Measurements from ENCODE around the gene WDR31.
"Not testable (repeated sequence)": the region's sequence is repeated elsewhere in the genome, so short reads cannot be mapped to it uniquely, and the experiment has no call there.

Gene WDR31

GRCh38 chr9:113298311-113298710 is 41.8 kb downstream of the WDR31 start:
- Histone ChIP-seq H3K4me1 (ENCODE audit: insufficient read depth, poor library complexity, severe bottlenecking) (no peaks in the 10 kb centered on the region), H3K4me3 (ENCODE audit: severe bottlenecking) (no peak overlapping the region), H3K9me3 (ENCODE audit: severe bottlenecking) (no peaks in the 10 kb centered on the region), H3K27ac (ENCODE audit: poor library complexity, severe bottlenecking) (no peak overlapping the region), H3K27me3 (ENCODE audit: insufficient read depth, poor library complexity, severe bottlenecking) (no peaks in the 10 kb centered on the region), H3K36me3 (ENCODE audit: low read depth) (peaks cover 4% of the 10 kb centered on the region)
- no peak for ATAC-seq (ENCODE audit: low read depth)
- no peak for TF ChIP-seq CTCF (IDR thresholded peaks at IDR 0.05; ENCODE audit: poor library complexity, severe bottlenecking)
- DNase-seq (ENCODE audit: low spot score): no peak

- H3K4me3 ChIP-seq (ENCODE audit: severe bottlenecking): no peak overlapping the region
- no peak for TF ChIP-seq CTCF (IDR thresholded peaks at IDR 0.05; ENCODE audit: poor library complexity, severe bottlenecking)
- DNase-seq (ENCODE audit: low spot score): no peak
Observed at GRCh38 chr9:113296796-113297558, 43.1 kb downstream of the WDR31 start.

GRCh38 chr9:113296247-113296646 is 43.8 kb downstream of the WDR31 start:
- peaks cover 25% of the 10 kb centered on the region for H3K36me3 ChIP-seq (ENCODE audit: low read depth)
- H3K9me3 ChIP-seq (ENCODE audit: severe bottlenecking); ATAC-seq (ENCODE audit: low read depth); H3K27me3 ChIP-seq (ENCODE audit: insufficient read depth, poor library complexity, severe bottlenecking); H3K27ac ChIP-seq (ENCODE audit: poor library complexity, severe bottlenecking); H3K4me3 ChIP-seq (ENCODE audit: severe bottlenecking); DNase-seq (ENCODE audit: low spot score); H3K4me1 ChIP-seq (ENCODE audit: insufficient read depth, poor library complexity, severe bottlenecking): not testable (repeated sequence)

More at GRCh38 chr9:113296796-113297558, 43.1 kb downstream of the WDR31 start:
- no peaks in the 10 kb centered on the region for H3K9me3 ChIP-seq (ENCODE audit: severe bottlenecking)
- no peak for ATAC-seq (ENCODE audit: low read depth)
- H3K4me1 ChIP-seq (ENCODE audit: insufficient read depth, poor library complexity, severe bottlenecking): no peaks in the 10 kb centered on the region
- H3K27me3 ChIP-seq (ENCODE audit: insufficient read depth, poor library complexity, severe bottlenecking): no peaks in the 10 kb centered on the region
- peaks cover 17% of the 10 kb centered on the region for H3K36me3 ChIP-seq (ENCODE audit: low read depth)
- H3K27ac ChIP-seq (ENCODE audit: poor library complexity, severe bottlenecking): no peak overlapping the region

DNA sequence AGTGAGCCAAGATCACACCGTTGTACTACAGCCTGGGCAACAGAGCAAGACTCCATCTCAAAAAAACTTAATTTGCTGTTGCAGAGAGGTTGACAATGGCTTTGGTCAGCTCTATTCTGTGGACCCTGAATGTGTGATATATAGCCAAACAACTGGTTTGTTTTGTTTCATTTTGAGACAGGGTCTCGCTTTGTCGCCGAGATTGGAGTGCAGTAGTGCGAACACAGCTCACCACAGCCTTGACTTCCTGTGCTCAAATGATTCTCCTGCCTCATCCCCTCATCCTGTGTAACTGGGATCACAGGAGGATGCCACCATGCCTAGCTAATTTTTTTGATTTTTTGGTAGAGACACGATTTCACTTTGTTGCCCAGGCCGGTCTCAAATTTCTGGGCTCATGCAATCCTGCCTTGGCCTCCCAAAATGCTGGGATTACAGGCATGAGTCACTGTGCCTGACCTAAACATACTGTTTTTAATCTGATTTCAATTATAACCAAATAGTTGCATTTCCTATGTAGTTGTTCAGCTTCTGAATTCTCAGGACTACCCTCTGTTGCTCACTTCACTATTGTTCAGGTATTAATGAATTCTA is 46.7 kb downstream of the WDR31 start:
- ATAC-seq (ENCODE audit: low read depth) (no peak), DNase-seq (ENCODE audit: low spot score) (no peak)
- Histone ChIP-seq H3K36me3 (ENCODE audit: low read depth) (peaks cover 53% of the 10 kb centered on the region), H3K27me3 (ENCODE audit: insufficient read depth, poor library complexity, severe bottlenecking) (no peaks in the 10 kb centered on the region), H3K27ac (ENCODE audit: poor library complexity, severe bottlenecking) (no peak overlapping the region), H3K4me1 (ENCODE audit: insufficient read depth, poor library complexity, severe bottlenecking) (no peaks in the 10 kb centered on the region), H3K4me3 (ENCODE audit: severe bottlenecking) (no peak overlapping the region), H3K9me3 (ENCODE audit: severe bottlenecking) (no peaks in the 10 kb centered on the region)
- TF ChIP-seq CTCF (IDR thresholded peaks at IDR 0.05; ENCODE audit: poor library complexity, severe bottlenecking): no peak

- Histone ChIP-seq H3K27ac (ENCODE audit: poor library complexity, severe bottlenecking) (no peak overlapping the region), H3K27me3 (ENCODE audit: insufficient read depth, poor library complexity, severe bottlenecking) (no peaks in the 10 kb centered on the region), H3K36me3 (ENCODE audit: low read depth) (peaks cover 84% of the 10 kb centered on the region), H3K4me3 (ENCODE audit: severe bottlenecking) (no peak overlapping the region), H3K4me1 (ENCODE audit: insufficient read depth, poor library complexity, severe bottlenecking) (no peaks in the 10 kb centered on the region), H3K9me3 (ENCODE audit: severe bottlenecking) (no peaks in the 10 kb centered on the region)
- ATAC-seq (ENCODE audit: low read depth) (no peak), DNase-seq (ENCODE audit: low spot score) (no peak)
- no peak for TF ChIP-seq CTCF (IDR thresholded peaks at IDR 0.05; ENCODE audit: poor library complexity, severe bottlenecking)
Observed at GRCh38 chr9:113290052-113290607, 49.9 kb downstream of the WDR31 start.

All from RWPE2 (cell line).